T-cell (primary cell): Measurements from ENCODE around the gene PDIA2. TPM values are rescaled to one million over a fixed set of nuclear protein-coding genes. Genes with fewer than 3 reads are reported as not detected.

Experiments
- ATAC-seq, 4 experiments: fragments of 200-7000 bp in 3 of 4; fragments of 150-1000 bp in 1 of 4; cut with Tn5 transposase; replicated peaks in 1 of 4; 1 replicate in 3 of 4; 2 replicates in 1 of 4; pipeline ENCODE4 v1.10.0; 2021; ENCODE audit warnings: moderate library complexity in 3 of 4, mild to moderate bottlenecking in 2 of 4, moderate number of reproducible peaks in 1 of 4
- CTCF ChIA-PET, 2 donors: fragments of 300-600 bp; sonication (Branson Sonifier 250); formaldehyde crosslinking; loops; one replicate each; lab custom pipeline; 2022; ENCODE audit warnings: antibody characterized with exemption in 2 of 2; lab: Charles Lee
- POLR2A ChIA-PET, 2 donors: fragments of 300-600 bp; sonication (Branson Sonifier 250); formaldehyde crosslinking; loops; one replicate each; lab custom pipeline; 2022; ENCODE audit warnings: antibody characterized with exemption in 2 of 2; lab: Charles Lee
- DNase-seq, 35 experiments: peaks; one replicate each; pipeline versions ENCODE4 v3.0.0 to v3.0.0-alpha.2; 2013 to 2023
- H3K27ac ChIP-seq: one replicate; pipeline ENCODE4 v1.5.1; 2013; ENCODE audit warnings: low read length
- H3K27me3 ChIP-seq, 2 experiments: replicated peaks in 1 of 2; 1 replicate in 1 of 2; 2 replicates in 1 of 2; pipeline versions ENCODE4 v1.6.1 to v1.7.0; 2013; ENCODE audit warnings: low read length in 1 of 2, mixed read lengths in 1 of 2; ENCODE audit not compliant: control insufficient read depth in 2 of 2, insufficient read depth in 2 of 2; ENCODE audit errors: extremely low read depth in 1 of 2
- H3K36me3 ChIP-seq, 2 donors: 1 replicate in 1 of 2; 2 replicates in 1 of 2; pipeline versions ENCODE4 v1.6.1 to v1.7.0; 2013; ENCODE audit warnings: low read length in 1 of 2; ENCODE audit not compliant: control insufficient read depth in 2 of 2, insufficient read depth in 1 of 2; ENCODE audit errors: extremely low read depth in 1 of 2
- H3K4me1 ChIP-seq, 2 experiments: 1 replicate in 1 of 2; 2 replicates in 1 of 2; pipeline versions ENCODE4 v1.6.1 to v1.7.0; 2013; ENCODE audit warnings: low read length in 2 of 2, mixed read lengths in 1 of 2; ENCODE audit not compliant: insufficient read depth in 2 of 2, control insufficient read depth in 1 of 2; ENCODE audit errors: extremely low read depth in 1 of 2
- H3K4me3 ChIP-seq, 2 donors: 1 replicate in 1 of 2; 2 replicates in 1 of 2; pipeline versions ENCODE4 v1.5.1 to v1.7.0; 2013; ENCODE audit warnings: mild to moderate bottlenecking in 2 of 2, low read length in 1 of 2, moderate library complexity in 1 of 2; ENCODE audit not compliant: control insufficient read depth in 1 of 2; ENCODE audit errors: extremely low read depth in 1 of 2
- H3K9me3 ChIP-seq: 2 replicates; pipeline ENCODE4 v1.7.0; 2013
- H3K27ac Mint-ChIP-seq, 2 donors: one replicate each; pipeline ENCODE4 v1.8.0; 2020 to 2021; ENCODE audit warnings: mild to moderate bottlenecking in 2 of 2, mixed read lengths in 2 of 2
- H3K27me3 Mint-ChIP-seq, 2 donors: one replicate each; pipeline ENCODE4 v1.8.0; 2021 to 2022; ENCODE audit warnings: mixed read lengths in 2 of 2
- H3K36me3 Mint-ChIP-seq: one replicate; pipeline ENCODE4 v1.8.0; 2021; ENCODE audit warnings: mixed read lengths
- H3K4me1 Mint-ChIP-seq, 3 donors: one replicate each; pipeline ENCODE4 v1.8.0; 2020 to 2022; ENCODE audit warnings: mixed read lengths in 3 of 3, mild to moderate bottlenecking in 1 of 3
- H3K4me3 Mint-ChIP-seq, 3 donors: one replicate each; pipeline ENCODE4 v1.8.0; 2020 to 2022; ENCODE audit warnings: mild to moderate bottlenecking in 3 of 3, mixed read lengths in 3 of 3, moderate library complexity in 3 of 3
- H3K9me3 Mint-ChIP-seq, 3 donors: one replicate each; pipeline ENCODE4 v1.8.0; 2020 to 2022; ENCODE audit warnings: mixed read lengths in 3 of 3
- WGBS: methylation state at CpG from one replicate; pipeline ENCODE4 v1.1.5; 2013; ENCODE audit warnings: missing lambda C conversion rate; ENCODE audit not compliant: insufficient coverage; 5-methylcytosine and 5-hydroxymethylcytosine counted together
- total RNA-seq, 35 experiments: library from RNA in 6 of 35; stranded (reverse) in 6 of 35; fragments of 120-200 nt in 1 of 35; gene quantifications; one replicate each; pipeline versions ENCODE4 v1.2.1 to v1.2.4 and lab custom pipeline; 2013 to 2026

The PDIA2 gene
- total RNA-seq, 5 donors from 2014 or later (not counting 1 experiment from before 2014, with no cell fraction given) = 0.38 to 0.54 (median 0.53) TPM; not detected in 2

- Histone ChIP-seq H3K27me3 (no peaks in the 10 kb centered on the region), H3K9me3 (no peaks in the 10 kb centered on the region), H3K4me1 (no peaks in the 10 kb centered on the region), H3K4me3 (no peak overlapping the region), H3K36me3 (peaks cover 33 to 73% of the 10 kb centered on the region in 2 donors), H3K27ac (no peak overlapping the region)
- no peaks in the 10 kb centered on the region for H3K9me3 Mint-ChIP-seq
- WGBS = 94% methylated on average over 16 of the region's 17 CpGs
- no peaks in the 10 kb centered on the region for H3K27me3 Mint-ChIP-seq
- no peak overlapping the region for H3K4me3 Mint-ChIP-seq
- H3K36me3 Mint-ChIP-seq = peaks cover 16% of the 10 kb centered on the region
- no peak overlapping the region for H3K27ac Mint-ChIP-seq
- H3K4me1 Mint-ChIP-seq = no peaks in the 10 kb centered on the region
- CTCF ChIA-PET = interaction anchor here in 1 of 2 donors (0.5 kb wide), 1 partner anchor 96 kb away, joined by 3 read pairs; no protein-coding TSS in a partner anchor
- ATAC-seq (no peak), DNase-seq (no peak)
- POLR2A ChIA-PET = no interaction called here
Observed at GRCh38 chr16:291539-291938, 8.6 kb downstream of the PDIA2 start.

- no peak for DNase-seq
- CTCF ChIA-PET = no interaction called here
- H3K36me3 Mint-ChIP-seq = peaks cover 7% of the 10 kb centered on the region
Observed at GRCh38 chr16:293043-293775, 10.2 kb downstream of the PDIA2 start.

GRCh38 chr16:296276-296675 is 13.3 kb downstream of the PDIA2 start:
- ChIA-PET POLR2A (no interaction called here), CTCF (interaction anchor here in 1 of 2 donors (0.7 kb wide), 1 partner anchor 18 kb away, joined by 3 read pairs; no protein-coding TSS in a partner anchor)
- DNase-seq (no peak), ATAC-seq (no peak)
- no peaks in the 10 kb centered on the region for H3K27me3 ChIP-seq
- 81% methylated on average over 4 of the region's 14 CpGs for WGBS
- H3K36me3 ChIP-seq = peaks cover 18 to 50% of the 10 kb centered on the region in 2 donors
- peaks cover 4% of the 10 kb centered on the region for H3K36me3 Mint-ChIP-seq
- no peak overlapping the region for H3K4me3 Mint-ChIP-seq
- no peaks in the 10 kb centered on the region for H3K9me3 ChIP-seq
- no peak overlapping the region for H3K27ac ChIP-seq
- H3K27ac Mint-ChIP-seq = no peak overlapping the region
- no peaks in the 10 kb centered on the region for H3K4me1 Mint-ChIP-seq
- H3K4me1 ChIP-seq = no peaks in the 10 kb centered on the region
- no peaks in the 10 kb centered on the region for H3K27me3 Mint-ChIP-seq
- no peak overlapping the region for H3K4me3 ChIP-seq
- H3K9me3 Mint-ChIP-seq = no peaks in the 10 kb centered on the region

More at GRCh38 chr16:293043-293775, 10.2 kb downstream of the PDIA2 start:
- H3K27ac ChIP-seq = no peak overlapping the region
- H3K27me3 ChIP-seq = no peaks in the 10 kb centered on the region
- POLR2A ChIA-PET = no interaction called here
- Mint-ChIP-seq H3K27me3 (no peaks in the 10 kb centered on the region), H3K9me3 (no peaks in the 10 kb centered on the region), H3K4me3 (no peak overlapping the region), H3K27ac (no peak overlapping the region), H3K4me1 (no peaks in the 10 kb centered on the region)
- H3K4me1 ChIP-seq = no peaks in the 10 kb centered on the region
- no peak for ATAC-seq
- H3K4me3 ChIP-seq = no peak overlapping the region
- H3K36me3 ChIP-seq = peaks cover 29 to 75% of the 10 kb centered on the region in 2 donors
- H3K9me3 ChIP-seq = no peaks in the 10 kb centered on the region
- WGBS = 91% methylated on average over 10 of the region's 32 CpGs

GRCh38 chr16:296806-297510 is 14.0 kb downstream of the PDIA2 start:
- no peaks in the 10 kb centered on the region for H3K4me1 Mint-ChIP-seq
- peaks cover 18 to 50% of the 10 kb centered on the region in 2 donors for H3K36me3 ChIP-seq
- H3K27ac Mint-ChIP-seq = no peak overlapping the region
- H3K27me3 Mint-ChIP-seq = no peaks in the 10 kb centered on the region
- H3K9me3 ChIP-seq = no peaks in the 10 kb centered on the region
- no peak overlapping the region for H3K4me3 Mint-ChIP-seq
- ChIA-PET POLR2A (no interaction called here), CTCF (no interaction called here)
- H3K27me3 ChIP-seq = no peaks in the 10 kb centered on the region
- peaks cover 4% of the 10 kb centered on the region for H3K36me3 Mint-ChIP-seq
- no peak for ATAC-seq
- no peak for DNase-seq
- H3K27ac ChIP-seq = no peak overlapping the region
- no peak overlapping the region for H3K4me3 ChIP-seq
- H3K9me3 Mint-ChIP-seq = no peaks in the 10 kb centered on the region
- H3K4me1 ChIP-seq = no peaks in the 10 kb centered on the region
- 95% methylated on average over 32 of the region's 37 CpGs for WGBS

GRCh38 chr16:297832-298231 is 14.9 kb downstream of the PDIA2 start:
- 97% methylated on average over 30 of the region's 32 CpGs for WGBS
- H3K27ac ChIP-seq = no peak overlapping the region
- no peak overlapping the region for H3K4me3 Mint-ChIP-seq

GRCh38 chr16:301235-301634 is 18.3 kb downstream of the PDIA2 start:
- Histone ChIP-seq H3K9me3 (no peaks in the 10 kb centered on the region), H3K27ac (no peak overlapping the region), H3K36me3 (peaks cover 13 to 53% of the 10 kb centered on the region in 2 donors), H3K4me3 (no peak overlapping the region), H3K4me1 (peaks cover 0 to 3% of the 10 kb centered on the region in 2 experiments), H3K27me3 (no peaks in the 10 kb centered on the region)
- ATAC-seq (no peak), DNase-seq (no peak)
- ChIA-PET CTCF (no interaction called here), POLR2A (no interaction called here)
- Mint-ChIP-seq H3K27me3 (no peaks in the 10 kb centered on the region), H3K4me3 (no peak overlapping the region), H3K36me3 (peaks cover 5% of the 10 kb centered on the region), H3K9me3 (no peaks in the 10 kb centered on the region), H3K27ac (no peak overlapping the region), H3K4me1 (peaks cover 1 to 5% (median 3%) of the 10 kb centered on the region in 3 donors)
- WGBS = no CpG with 5 or more reads among the region's 6 CpGs

More at GRCh38 chr16:297832-298231, 14.9 kb downstream of the PDIA2 start:
- Histone ChIP-seq H3K4me1 (no peaks in the 10 kb centered on the region), H3K36me3 (peaks cover 16 to 49% of the 10 kb centered on the region in 2 donors), H3K4me3 (no peak overlapping the region), H3K27me3 (no peaks in the 10 kb centered on the region), H3K9me3 (no peaks in the 10 kb centered on the region)
- Mint-ChIP-seq H3K4me1 (no peaks in the 10 kb centered on the region), H3K27ac (no peak overlapping the region), H3K9me3 (no peaks in the 10 kb centered on the region), H3K27me3 (no peaks in the 10 kb centered on the region), H3K36me3 (no peaks in the 10 kb centered on the region)
- no peak for DNase-seq
- ChIA-PET POLR2A (interaction anchor here in 1 of 2 donors (0.6 kb wide), 1 partner anchor 62 kb away, joined by 3 read pairs; no protein-coding TSS in a partner anchor), CTCF (no interaction called here)
- no peak for ATAC-seq
